Smooth muscle cell (in vitro differentiated cells): ENCODE results near the gene DIPK1A. TPM values are rescaled to one million over a fixed set of nuclear protein-coding genes. Genes with fewer than 3 reads are reported as not detected.

Experiments
- DNase-seq: peaks from one replicate; lab custom pipeline; 2025; ENCODE audit not compliant: unreplicated experiment; lab: John Stamatoyannopoulos, UW
- H2AFZ ChIP-seq: fragments of 200-600 bp; sonication (generic); 2 replicates; pipeline ENCODE4 v1.6.0; 2016; ENCODE audit warnings: antibody characterized with exemption, low read depth, mild to moderate bottlenecking
- H3F3A ChIP-seq: fragments of 200-600 bp; sonication (generic); 2 replicates; pipeline ENCODE4 v1.6.0; 2017; ENCODE audit warnings: antibody characterized with exemption, low read depth
- H3K27ac ChIP-seq: fragments of 200-600 bp; sonication (generic); 2 replicates; pipeline ENCODE4 v1.5.1; 2016; ENCODE audit warnings: low read depth, mild to moderate bottlenecking
- H3K27me3 ChIP-seq: fragments of 200-600 bp; sonication (generic); 2 replicates; pipeline ENCODE4 v1.6.1; 2016; ENCODE audit warnings: low read depth, mild to moderate bottlenecking
- H3K36me3 ChIP-seq: fragments of 200-600 bp; sonication (generic); 2 replicates; pipeline ENCODE4 v1.5.1; 2016; ENCODE audit warnings: low read depth
- H3K4me1 ChIP-seq: fragments of 200-600 bp; sonication (generic); 2 replicates; pipeline ENCODE4 v1.5.1; 2016; ENCODE audit warnings: low read depth
- H3K4me2 ChIP-seq: fragments of 200-600 bp; sonication (generic); 2 replicates; pipeline ENCODE4 v1.6.0; 2016; ENCODE audit warnings: mild to moderate bottlenecking
- H3K4me3 ChIP-seq: fragments of 200-600 bp; sonication (generic); 2 replicates; pipeline ENCODE4 v1.5.1; 2016; ENCODE audit warnings: mild to moderate bottlenecking
- H3K79me2 ChIP-seq: fragments of 200-600 bp; sonication (generic); 2 replicates; pipeline ENCODE4 v1.6.0; 2016; ENCODE audit warnings: low read depth, mild to moderate bottlenecking
- H3K9ac ChIP-seq: fragments of 200-600 bp; sonication (generic); 2 replicates; pipeline ENCODE4 v1.6.0; 2016; ENCODE audit warnings: low read depth
- H3K9me3 ChIP-seq: fragments of 200-600 bp; sonication (generic); replicated peaks from 2 replicates; pipeline ENCODE4 v1.5.1; 2016; ENCODE audit warnings: low read depth
- H4K20me1 ChIP-seq: fragments of 200-600 bp; sonication (generic); 2 replicates; pipeline ENCODE4 v1.6.0; 2016; ENCODE audit warnings: low read depth
- WGBS: methylation state at CpG from one replicate; pipeline ENCODE4 v1.1.7; 2016; ENCODE audit warnings: low lambda C conversion rate; 5-methylcytosine and 5-hydroxymethylcytosine counted together
- polyA plus RNA-seq: library from polyadenylated mRNA; unstranded; fragments of >200 nt; fragmentation: Nextera tagmentation; extraction: Ambion mirVana; gene quantifications from 2 replicates; pipeline ENCODE4 v1.2.1, GENCODE V29; 2016
- total RNA-seq: library from RNA; depleted of rRNA; stranded (reverse); fragments of >200 nt; gene quantifications from 2 replicates; pipeline ENCODE4 v1.2.3, GENCODE V29; 2014
- TF ChIP-seq, protein P1 (sequence below): fragments of 200-600 bp; sonication (generic); IDR thresholded peaks from 2 replicates; pipeline ENCODE4 v1.5.1; 2017; ENCODE audit warnings: borderline replicate concordance, mild to moderate bottlenecking, antibody characterized with exemption; ENCODE audit not compliant: insufficient read depth, poor library complexity, severe bottlenecking

Gene DIPK1A
- total and polyA plus RNA-seq, 2 experiments from 2014 or later = 7.3 to 8.3 TPM

- H3K27me3 ChIP-seq = no peaks in the 10 kb centered on the region
- peaks cover 46% of the 10 kb centered on the region for H3K36me3 ChIP-seq
- peaks cover 31% of the 10 kb centered on the region for H3F3A ChIP-seq
These were observed 117.6 kb downstream of the DIPK1A start for GRCh38 chr1:92843429-92844352.

GRCh38 chr1:92843046-92843423, 118.2 kb downstream of the DIPK1A start:
- H3K4me2 ChIP-seq = no peak overlapping the region
- H2AFZ ChIP-seq = no peak overlapping the region
- no peak overlapping the region for H3K27ac ChIP-seq
- peaks cover 48% of the 10 kb centered on the region for H4K20me1 ChIP-seq
- H3K9me3 ChIP-seq = no peaks in the 10 kb centered on the region
- TF ChIP-seq, protein P1, sequence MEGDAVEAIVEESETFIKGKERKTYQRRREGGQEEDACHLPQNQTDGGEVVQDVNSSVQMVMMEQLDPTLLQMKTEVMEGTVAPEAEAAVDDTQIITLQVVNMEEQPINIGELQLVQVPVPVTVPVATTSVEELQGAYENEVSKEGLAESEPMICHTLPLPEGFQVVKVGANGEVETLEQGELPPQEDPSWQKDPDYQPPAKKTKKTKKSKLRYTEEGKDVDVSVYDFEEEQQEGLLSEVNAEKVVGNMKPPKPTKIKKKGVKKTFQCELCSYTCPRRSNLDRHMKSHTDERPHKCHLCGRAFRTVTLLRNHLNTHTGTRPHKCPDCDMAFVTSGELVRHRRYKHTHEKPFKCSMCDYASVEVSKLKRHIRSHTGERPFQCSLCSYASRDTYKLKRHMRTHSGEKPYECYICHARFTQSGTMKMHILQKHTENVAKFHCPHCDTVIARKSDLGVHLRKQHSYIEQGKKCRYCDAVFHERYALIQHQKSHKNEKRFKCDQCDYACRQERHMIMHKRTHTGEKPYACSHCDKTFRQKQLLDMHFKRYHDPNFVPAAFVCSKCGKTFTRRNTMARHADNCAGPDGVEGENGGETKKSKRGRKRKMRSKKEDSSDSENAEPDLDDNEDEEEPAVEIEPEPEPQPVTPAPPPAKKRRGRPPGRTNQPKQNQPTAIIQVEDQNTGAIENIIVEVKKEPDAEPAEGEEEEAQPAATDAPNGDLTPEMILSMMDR = no peak
- no peak overlapping the region for H3K4me3 ChIP-seq
- H3K36me3 ChIP-seq = peaks cover 46% of the 10 kb centered on the region
- no peak for DNase-seq
- peaks cover 34% of the 10 kb centered on the region for H3K79me2 ChIP-seq
- 45% methylated on average over 2 of the region's 2 CpGs for WGBS
- no peaks in the 10 kb centered on the region for H3K27me3 ChIP-seq
- H3K4me1 ChIP-seq = no peaks in the 10 kb centered on the region
- no peak overlapping the region for H3K9ac ChIP-seq
- H3F3A ChIP-seq = peaks cover 37% of the 10 kb centered on the region

More at GRCh38 chr1:92843429-92844352, 117.6 kb downstream of the DIPK1A start:
- no peaks in the 10 kb centered on the region for H3K4me1 ChIP-seq
- H2AFZ ChIP-seq = no peak overlapping the region
- DNase-seq = no peak
- no peak overlapping the region for H3K4me2 ChIP-seq
- H4K20me1 ChIP-seq = peaks cover 42% of the 10 kb centered on the region
- TF ChIP-seq, protein P1 = no peak
- H3K27ac ChIP-seq = no peak overlapping the region
- H3K79me2 ChIP-seq = peaks cover 27% of the 10 kb centered on the region
- WGBS = 95% methylated on average over 8 of the region's 8 CpGs
- no peak overlapping the region for H3K9ac ChIP-seq
- H3K4me3 ChIP-seq = no peak overlapping the region
- H3K9me3 ChIP-seq = no peaks in the 10 kb centered on the region

- Histone ChIP-seq H4K20me1 (peaks cover 55% of the 10 kb centered on the region), H3K27me3 (no peaks in the 10 kb centered on the region), H3K27ac (no peak overlapping the region), H3K36me3 (peaks cover 50% of the 10 kb centered on the region), H3K9me3 (no peaks in the 10 kb centered on the region), H3K4me1 (no peaks in the 10 kb centered on the region), H3F3A (peaks cover 42% of the 10 kb centered on the region), H2AFZ (no peak overlapping the region), H3K4me3 (no peak overlapping the region), H3K9ac (no peak overlapping the region), H3K79me2 (peaks cover 41% of the 10 kb centered on the region), H3K4me2 (no peak overlapping the region)
- DNase-seq = no peak
- TF ChIP-seq, protein P1 = no peak
- WGBS = 98% methylated on average over 4 of the region's 4 CpGs
These were observed 118.9 kb downstream of the DIPK1A start for GRCh38 chr1:92842082-92843045.
